ENCODE results near the gene ACTN3.

GRCh38 chr11:66524304-66525040 lies 22.2 kb upstream of the ACTN3 start:
- TF ChIP-seq CTCF (IDR thresholded peaks at IDR 0.05) (no peak), POLR2A (IDR thresholded peaks at IDR 0.05) (no peak)
